Activated effector memory CD4-positive, alpha-beta T cell treated with anti-CD3 and anti-CD28 coated beads, Interleukin-2, amount 50 U/mL, for 16 hours (primary cell): ENCODE data around the gene EIF1AX.

Experiments
- DNase-seq: peaks from one replicate; pipeline ENCODE4 v3.0.0-alpha.2; 2020

EIF1AX gene

GRCh38 chrX:20124964-20125363 is 16.7 kb downstream of the EIF1AX start:
- DNase-seq, result no peak

DNA sequence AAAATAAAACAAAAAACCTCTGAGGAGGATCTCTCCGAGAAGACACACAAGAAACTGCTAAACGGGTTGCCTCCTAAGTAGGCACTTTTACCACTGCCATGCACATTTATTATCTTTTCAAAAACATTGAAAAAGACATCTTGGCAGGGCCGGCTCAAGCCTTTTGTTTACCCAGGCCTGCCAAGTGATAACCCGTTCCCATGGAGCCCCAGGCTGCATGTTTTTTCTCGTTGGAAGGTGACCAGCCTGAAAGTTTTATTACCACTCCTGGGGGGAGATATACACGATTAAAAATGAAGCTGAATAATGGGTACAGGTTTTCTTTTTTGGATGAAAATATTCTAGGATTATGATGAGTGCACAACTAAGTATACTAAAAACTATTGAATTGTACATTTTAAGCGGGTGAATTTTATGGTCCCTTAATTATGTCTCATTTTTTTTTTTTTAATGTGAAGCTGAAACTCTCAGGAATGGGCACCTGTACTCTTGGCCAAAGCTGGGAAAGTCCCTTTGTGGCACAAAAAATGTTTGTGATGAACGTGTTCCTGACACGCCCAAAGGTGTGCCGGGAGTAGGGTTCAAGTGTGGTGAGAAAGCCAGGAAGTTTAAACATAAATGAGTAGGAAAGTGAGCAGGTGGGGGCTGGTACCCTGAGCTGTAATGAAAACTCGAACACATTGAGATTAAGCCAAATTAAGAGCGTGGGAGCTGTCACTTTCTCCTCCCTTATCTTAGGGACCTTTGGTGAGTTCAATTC is 23.4 kb downstream of the EIF1AX start:
- DNase-seq, result no peak

DNA sequence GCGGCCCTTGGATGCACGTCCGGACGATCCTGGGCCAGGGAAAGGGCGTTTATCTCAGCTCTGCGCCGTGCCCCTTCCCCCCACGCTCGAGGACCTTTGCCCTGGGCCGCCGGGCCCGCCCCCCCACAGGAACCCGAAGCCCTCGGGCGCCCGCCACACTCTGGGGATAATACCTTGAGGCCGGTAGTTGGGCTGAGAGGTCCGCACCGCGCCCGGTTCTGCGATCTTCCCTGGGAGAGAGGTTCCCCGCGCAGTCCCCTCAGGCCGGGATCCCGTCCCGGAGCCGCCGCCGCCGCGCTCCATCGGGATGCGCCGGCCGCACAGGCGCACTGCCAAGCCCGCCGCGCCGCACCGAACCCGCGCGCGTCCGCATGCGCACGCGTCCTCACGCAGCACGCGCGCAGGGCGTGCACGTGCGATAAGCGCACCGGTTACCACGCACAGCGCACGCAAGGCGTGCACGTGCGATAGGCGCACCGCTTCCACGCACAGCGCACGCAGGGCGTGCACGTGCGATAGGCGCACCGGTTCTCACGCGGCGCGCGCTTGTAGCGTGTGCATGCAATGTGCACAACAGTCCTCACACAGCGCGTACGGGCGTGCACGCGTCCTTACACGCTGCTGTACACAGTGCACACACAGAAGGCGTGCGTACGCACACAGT is 24.9 kb downstream of the EIF1AX start, which contains the start of gene MAP7D2:
TSS of gene MAP7D2 (minus strand) at position 331 of the 664 bp plus-strand sequence. CDS start at position 303, 28 bp downstream.
- DNase-seq, result no peak

GRCh38 chrX:20116087-20116576 is 25.5 kb downstream of the EIF1AX start:
- no peak for DNase-seq

- DNase-seq, result no peak
Observed at GRCh38 chrX:20112022-20112774, 29.4 kb downstream of the EIF1AX start.

- DNase-seq, result no peak
Observed at GRCh38 chrX:20111271-20111670, 30.4 kb downstream of the EIF1AX start.

GRCh38 chrX:20101934-20102581 is 39.6 kb downstream of the EIF1AX start:
- no peak for DNase-seq

DNA sequence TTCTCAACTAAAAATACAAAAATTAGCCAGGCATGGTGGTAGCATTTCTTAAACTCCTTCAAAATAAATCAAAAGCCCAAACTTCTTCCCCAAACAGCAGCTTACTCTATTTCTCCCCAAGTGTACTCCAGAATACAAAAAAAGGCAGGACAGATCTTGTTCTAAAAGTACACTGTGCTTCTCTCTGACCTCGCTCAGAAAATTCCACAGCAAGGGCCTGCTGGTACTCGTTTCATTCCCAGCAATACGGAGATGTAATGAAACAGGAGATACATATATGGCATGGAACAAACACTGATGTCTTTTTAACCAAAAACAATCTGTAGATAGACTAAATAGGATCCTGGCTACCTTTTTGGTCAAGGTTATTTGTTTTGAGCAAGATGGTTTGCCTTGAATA is 50.1 kb downstream of the EIF1AX start:
- DNase-seq, result no peak

- no peak for DNase-seq
Observed at GRCh38 chrX:20089845-20090244, 51.8 kb downstream of the EIF1AX start.

- DNase-seq, result no peak
Observed at GRCh38 chrX:20080277-20080676, 61.4 kb downstream of the EIF1AX start.
